ENCODE data around the gene CALHM2.

DNA sequence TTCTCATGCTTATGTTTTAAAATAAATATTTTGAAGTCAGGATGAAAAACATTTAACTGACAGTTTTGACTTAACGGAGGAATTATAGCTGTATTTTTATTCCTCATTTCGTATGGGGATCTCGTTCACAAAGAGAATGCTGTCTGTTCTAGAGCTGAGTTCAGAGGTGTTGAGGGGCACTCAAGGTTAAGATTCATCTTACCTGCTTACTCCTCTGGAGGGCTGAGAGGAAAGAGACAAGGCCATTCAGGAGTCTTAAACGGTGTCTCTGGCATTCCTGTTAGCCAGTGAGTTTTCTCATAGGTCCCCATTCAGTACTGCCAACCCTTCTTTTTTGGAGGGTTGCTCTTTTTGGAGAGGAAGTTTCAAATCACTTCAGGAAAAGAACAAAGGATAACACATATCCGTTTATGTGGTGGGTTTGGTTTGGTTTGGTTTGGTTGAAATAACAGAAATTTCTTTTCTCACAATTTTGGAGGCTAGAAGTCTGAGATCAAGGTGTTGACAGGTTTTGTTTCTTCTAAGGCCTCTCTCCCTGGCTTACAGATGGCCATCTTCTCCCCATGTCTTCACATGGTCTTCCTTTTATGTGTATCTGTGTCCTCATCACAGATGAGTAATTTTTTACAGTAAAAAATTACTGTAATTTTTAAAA, 23.1 kb downstream of the CALHM2 start:
- no peak for TF ChIP-seq CTCF (IDR thresholded peaks at IDR 0.05)
- no peak for TF ChIP-seq POLR2A (IDR thresholded peaks at IDR 0.05)
